GF-D8 (cell line): ENCODE measurements around the gene EMP1.

Source experiments
- DNase-seq: peaks from one replicate; lab custom pipeline; 2025; lab: John Stamatoyannopoulos, UW

EMP1 gene

GRCh38 chr12:13196130-13196921, at the start of gene EMP1:
EMP1 (plus strand) TSS chr12:13196726; CDS start chr12:13211511, 14,785 bp downstream.
- no peak for DNase-seq

- no peak for DNase-seq
These were observed 48.6 kb upstream of the EMP1 start for GRCh38 chr12:13147688-13148484.

GRCh38 chr12:13148485-13148847, 48.1 kb upstream of the EMP1 start:
- no peak for DNase-seq

GRCh38 chr12:13149411-13149810, 47.1 kb upstream of the EMP1 start:
- DNase-seq: no peak

GRCh38 chr12:13152281-13152680, 44.2 kb upstream of the EMP1 start:
- no peak for DNase-seq

- no peak for DNase-seq
These were observed 43.8 kb upstream of the EMP1 start for GRCh38 chr12:13152756-13153155.

GRCh38 chr12:13153180-13153579, 43.3 kb upstream of the EMP1 start:
- no peak for DNase-seq

- no peak for DNase-seq
These were observed 42.4 kb upstream of the EMP1 start for GRCh38 chr12:13154027-13154538.

- DNase-seq: no peak
These were observed 41.7 kb upstream of the EMP1 start for GRCh38 chr12:13154831-13155230.

- DNase-seq: no peak
These were observed 40.2 kb upstream of the EMP1 start for GRCh38 chr12:13156277-13156676.

GRCh38 chr12:13161172-13161571, 35.4 kb upstream of the EMP1 start:
- no peak for DNase-seq

- no peak for DNase-seq
These were observed 33.6 kb upstream of the EMP1 start for GRCh38 chr12:13162904-13163303.

- no peak for DNase-seq
These were observed 32.5 kb upstream of the EMP1 start for GRCh38 chr12:13163868-13164635.

- DNase-seq: no peak
These were observed 31.5 kb upstream of the EMP1 start for GRCh38 chr12:13164921-13165616.

GRCh38 chr12:13165617-13166041, 30.9 kb upstream of the EMP1 start:
- no peak for DNase-seq

GRCh38 chr12:13167226-13167625, 29.3 kb upstream of the EMP1 start:
- DNase-seq: no peak

GRCh38 chr12:13167906-13168305, 28.6 kb upstream of the EMP1 start:
- no peak for DNase-seq

- DNase-seq: no peak
These were observed 27.3 kb upstream of the EMP1 start for GRCh38 chr12:13169272-13169671.

- no peak for DNase-seq
These were observed 25.5 kb upstream of the EMP1 start for GRCh38 chr12:13170892-13171490.

GRCh38 chr12:13171921-13172859, 24.3 kb upstream of the EMP1 start:
- no peak for DNase-seq
